HG02798 (cell line): ENCODE results near the gene WDR26.
A peak's percentile ranks its signal among the peaks of the same experiment; 100 is the strongest.
"Not testable (repeated sequence)": the region's sequence is repeated elsewhere in the genome, so short reads cannot be mapped to it uniquely, and the experiment has no call there.

ENCODE experiments used
- ATAC-seq: cut with Tn5 transposase; IDR thresholded peaks from one replicate; pipeline ENCODE4 v1.9.1; 2021; ENCODE audit warnings: mild to moderate bottlenecking; ENCODE audit not compliant: unreplicated experiment, poor library complexity

The WDR26 gene

GRCh38 chr1:224435318-224435763 lies 744 bp upstream of the WDR26 start:
- ATAC-seq = peak; percentile 14

DNA sequence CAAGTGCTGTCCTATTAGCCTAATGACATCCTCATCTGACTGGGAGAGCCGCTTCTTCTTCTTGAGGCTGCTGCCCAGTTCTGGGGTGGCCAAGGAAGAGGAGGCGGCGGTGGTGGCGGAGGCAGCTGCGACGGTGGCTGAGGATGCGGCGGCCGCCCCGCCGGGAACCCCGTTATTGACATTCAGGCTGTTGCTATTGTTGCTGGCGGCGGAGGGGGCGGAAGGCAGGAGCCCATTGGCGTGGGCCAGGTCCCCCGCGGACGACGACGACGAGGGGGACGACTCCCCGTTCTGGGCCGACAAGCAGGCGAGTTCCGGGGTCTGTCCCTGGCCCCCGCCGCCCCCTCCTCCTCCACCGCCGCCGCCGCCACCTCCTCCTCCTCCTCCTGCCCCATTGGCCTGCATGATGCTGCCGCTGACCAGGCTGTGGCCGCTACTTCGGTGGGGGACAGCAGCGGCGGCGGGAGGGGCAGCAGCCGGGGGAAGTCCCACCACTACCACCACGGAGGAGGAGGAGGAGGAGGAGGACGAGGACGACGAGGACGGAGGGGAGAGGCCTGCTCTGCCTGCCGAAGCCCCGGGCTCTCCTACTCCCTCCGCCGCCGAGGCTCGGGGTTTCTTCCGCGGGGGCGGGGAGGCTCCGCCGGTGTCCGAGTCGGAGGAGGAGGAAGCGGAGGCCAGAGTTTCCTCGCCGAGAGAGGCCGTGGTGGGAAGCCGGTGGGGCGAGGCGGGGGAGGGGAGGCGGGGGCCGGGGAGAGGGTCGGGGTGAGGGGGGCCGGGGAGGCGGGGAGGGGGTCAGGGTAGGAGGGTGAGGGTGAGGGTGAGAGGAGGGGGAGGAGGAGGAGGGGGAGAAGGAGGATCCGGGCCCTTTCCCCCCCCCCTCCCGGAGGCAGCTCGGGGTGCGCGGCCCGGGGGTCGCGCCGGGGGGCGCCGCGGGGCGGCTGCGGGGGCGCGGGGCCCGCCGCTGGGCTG lies 610 bp downstream of the WDR26 start:
- ATAC-seq = peak; percentile 23

DNA sequence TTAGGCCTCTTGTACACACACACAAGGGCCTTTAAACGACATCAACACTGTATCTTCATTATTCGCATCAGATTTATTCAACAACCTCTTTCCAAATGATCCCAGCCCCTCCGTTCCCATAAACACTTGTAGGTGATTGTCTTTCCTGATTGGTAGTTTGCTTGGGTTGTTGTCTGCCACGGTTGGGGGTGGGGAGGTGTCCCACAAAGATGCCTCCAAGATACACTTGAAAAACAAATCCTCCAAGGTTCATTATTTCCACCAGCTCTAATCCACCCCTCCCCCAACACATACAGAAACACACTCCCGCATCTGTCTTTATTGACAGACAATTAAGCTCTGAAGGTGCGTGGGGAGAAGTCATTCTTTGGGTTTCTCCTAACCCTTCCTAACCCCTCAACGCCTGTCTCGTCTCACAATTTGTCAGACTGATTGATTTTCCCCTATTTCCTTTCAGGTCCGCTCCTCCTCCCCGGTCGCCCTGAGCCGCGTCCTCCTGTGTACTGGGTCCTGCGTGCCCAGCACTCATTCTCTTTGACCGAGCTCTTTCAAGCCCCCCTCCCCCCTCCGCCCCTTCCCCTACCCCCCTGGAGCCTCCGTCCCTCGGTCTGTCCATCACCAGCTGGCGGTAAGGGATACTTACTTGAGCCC lies 1.4 kb downstream of the WDR26 start:
- ATAC-seq = no peak

DNA sequence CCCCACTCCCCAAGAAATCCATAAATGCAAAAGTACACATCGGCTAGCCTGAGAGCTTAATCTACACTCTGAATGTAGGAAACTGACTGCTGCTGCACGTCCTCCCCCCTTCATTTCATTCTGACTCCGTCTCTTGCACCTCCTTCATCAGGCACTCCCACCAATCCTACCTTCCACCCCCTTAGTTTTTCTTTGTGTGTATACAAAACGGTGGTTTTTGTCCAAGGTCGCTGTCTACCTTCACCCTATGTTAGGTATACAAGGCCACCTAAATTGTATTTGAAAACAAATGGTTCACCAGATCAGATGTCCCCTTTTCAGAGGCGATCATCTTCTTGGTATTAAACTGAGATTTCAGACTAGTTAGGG lies 1.9 kb downstream of the WDR26 start:
- no peak for ATAC-seq

DNA sequence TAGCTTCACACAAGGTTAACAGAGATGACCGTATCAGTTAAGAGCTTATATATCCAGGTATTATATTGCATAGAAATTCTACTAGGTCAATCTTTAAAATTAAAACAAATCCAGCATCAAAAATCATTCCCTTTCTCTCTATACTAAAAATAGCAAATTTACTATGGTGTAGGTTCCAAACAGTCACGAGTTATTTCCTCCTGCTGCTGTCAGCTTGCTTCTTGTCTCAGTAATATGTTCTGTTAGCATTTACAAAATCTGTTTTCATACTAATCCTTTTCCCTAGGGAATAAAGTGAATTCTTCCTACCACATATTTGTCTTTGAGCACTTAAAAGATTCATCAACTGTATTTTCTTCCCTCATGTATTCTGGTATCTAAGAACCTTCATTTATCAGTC lies 2.5 kb downstream of the WDR26 start:
- ATAC-seq = no peak

DNA sequence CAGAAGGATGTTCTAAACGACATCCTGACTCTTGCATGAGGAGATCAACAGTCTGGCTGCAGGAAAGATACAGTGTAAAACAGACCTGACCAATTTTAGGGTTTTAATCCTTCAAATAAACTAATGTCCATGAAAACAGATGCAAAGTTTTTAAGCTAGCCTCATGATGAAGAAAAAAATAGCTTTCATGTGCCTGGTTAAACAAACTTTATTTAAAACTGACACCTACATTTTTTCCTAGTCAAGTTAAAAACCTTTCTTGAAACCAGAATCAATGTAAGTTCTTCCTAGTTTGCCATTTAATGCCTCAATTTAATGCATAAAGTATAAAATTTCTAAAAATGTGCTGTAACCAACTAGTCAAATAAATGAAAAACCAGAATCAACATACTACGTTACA lies 2.9 kb downstream of the WDR26 start:
- no peak for ATAC-seq

GRCh38 chr1:224430511-224431113 lies 4.0 kb downstream of the WDR26 start:
- ATAC-seq = peak; percentile 21

DNA sequence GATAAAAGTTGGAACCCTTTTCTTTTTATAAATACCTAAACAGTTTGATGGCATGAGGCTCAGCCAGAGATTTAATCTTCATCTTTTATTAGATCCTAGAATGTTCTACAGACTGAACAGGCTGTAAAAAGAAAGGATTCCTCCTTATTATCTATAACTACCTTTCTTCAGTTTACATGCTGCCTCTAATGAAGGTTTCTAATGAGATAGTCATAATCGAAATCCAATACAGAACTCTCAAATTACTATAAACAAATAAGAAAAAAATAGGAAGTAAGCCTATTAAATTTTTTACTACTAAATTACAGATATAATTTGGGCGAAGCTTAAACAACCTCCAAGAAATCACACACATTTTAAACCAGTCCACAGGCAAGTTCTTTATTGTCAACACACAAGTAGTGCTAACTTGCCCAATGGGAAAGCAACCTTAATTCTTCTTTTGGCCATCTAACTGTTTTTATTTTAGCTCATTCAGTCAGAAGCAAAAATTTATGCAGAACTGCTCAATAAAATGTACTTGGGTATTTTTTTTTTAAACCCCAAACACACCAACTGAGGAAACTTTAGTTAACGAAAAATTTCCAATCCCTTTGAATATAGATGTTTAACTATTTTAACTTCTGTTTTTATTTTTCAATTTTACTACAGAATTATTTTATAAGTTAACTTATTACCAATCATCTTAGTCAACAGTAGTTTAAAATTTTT lies 4.8 kb downstream of the WDR26 start:
- no peak for ATAC-seq

DNA sequence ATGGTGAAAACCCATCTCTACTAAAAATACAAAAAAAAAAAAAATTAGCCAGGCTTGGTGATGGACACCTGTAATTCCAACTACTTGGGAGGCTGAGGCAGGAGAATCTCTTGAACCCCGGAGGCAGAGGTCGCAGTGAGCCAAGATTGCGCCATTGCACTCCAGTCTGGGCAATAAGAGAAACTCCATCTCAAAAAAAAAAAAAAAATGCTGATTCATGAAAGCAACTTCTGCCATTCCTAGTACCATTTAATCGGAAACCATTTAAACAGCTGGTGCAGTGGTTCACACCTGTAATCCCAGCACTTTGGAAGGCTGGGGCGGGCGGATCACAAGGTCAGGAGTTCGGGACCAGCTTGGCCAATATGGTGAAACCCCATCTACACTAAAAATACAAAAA lies 5.9 kb downstream of the WDR26 start:
- ATAC-seq = not testable (repeated sequence)

DNA sequence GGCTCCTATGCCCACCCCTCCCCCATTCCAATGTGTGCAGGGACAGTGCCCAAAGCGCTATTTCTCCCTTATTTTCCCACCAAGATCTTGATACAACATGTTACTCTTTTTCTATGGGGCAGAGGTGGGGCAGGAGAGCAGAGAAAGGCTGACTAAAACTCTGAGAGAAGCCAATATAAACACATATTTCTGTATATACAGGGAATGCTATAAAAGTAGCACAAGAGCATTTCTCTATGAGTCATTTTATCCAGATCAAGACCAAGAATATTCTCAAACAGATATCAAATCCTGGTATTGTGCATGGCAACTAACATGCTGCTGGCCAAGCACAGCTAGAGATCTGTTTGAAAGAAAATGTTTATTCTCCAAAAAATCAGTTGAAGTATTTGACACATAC lies 7.3 kb downstream of the WDR26 start:
- ATAC-seq = no peak

DNA sequence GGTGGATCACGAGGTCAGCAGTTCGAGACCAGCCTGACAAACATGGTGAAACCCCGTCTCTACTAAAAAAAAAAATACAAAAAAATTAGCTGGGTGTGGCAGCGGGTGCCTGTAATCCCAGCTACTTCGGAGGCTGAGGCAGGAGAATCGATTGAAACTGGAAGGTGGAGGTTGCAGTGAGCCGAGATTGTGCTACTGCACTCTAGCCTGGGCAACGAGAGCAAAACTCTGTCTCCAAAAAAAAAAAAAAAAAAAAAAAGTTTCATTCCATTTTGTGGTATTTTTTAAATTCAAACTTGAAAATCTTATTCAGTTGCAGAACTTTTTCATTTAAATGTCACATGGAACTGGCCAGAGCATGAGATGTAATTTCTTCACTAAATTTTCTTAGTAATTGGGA lies 7.7 kb downstream of the WDR26 start:
- not testable (repeated sequence) for ATAC-seq

DNA sequence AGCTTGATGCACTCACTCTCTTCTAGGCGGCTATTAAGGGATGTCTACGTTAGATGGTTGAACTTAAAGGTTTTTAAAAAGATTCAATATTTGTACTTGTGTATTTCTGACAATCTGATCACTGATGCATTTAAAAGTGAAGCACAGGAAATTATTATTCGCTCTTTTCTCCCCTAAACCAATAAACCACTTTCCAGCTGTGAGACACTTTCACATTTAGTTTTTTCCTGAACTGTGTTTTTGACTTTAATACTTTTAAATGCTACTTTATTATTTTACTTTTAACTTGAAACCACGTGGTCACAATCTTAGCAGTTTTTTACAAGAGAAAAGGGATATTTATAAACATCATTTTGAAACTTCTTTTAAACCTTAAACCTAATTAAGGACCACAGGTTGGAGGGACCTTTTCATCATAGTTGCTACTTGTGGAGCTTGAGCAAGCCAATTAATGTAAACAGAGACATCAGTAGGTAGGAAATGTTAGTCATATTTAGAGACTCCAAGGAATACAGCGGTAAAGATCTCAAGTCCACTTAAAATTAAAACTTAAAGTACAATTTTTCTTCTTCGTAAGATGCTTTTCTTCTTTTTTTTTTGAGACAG lies 9.2 kb downstream of the WDR26 start:
- ATAC-seq = no peak

- no peak for ATAC-seq
Measured at GRCh38 chr1:224420106-224420505, 14.5 kb downstream of the WDR26 start.

DNA sequence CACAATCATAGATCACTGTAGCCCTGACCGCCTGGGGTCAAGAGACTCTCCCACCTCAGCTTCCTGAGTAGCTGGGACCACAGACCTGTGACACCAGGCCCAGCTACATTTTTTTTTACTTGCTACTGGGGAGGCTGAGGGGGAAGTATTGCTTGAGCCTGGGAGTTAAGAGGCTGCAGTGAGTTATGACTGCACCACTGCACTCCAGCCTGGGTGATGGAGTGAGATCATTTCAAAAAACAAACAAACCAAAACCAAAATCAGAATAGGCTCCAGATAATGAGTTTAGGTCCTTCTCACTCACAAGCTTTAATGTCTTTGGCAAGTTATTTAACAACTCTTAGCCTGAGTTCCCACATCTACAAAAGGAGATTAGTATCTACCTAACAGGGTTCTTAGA lies 22.8 kb downstream of the WDR26 start:
- no peak for ATAC-seq

- no peak for ATAC-seq
Measured at GRCh38 chr1:224408294-224408590, 26.4 kb downstream of the WDR26 start.

DNA sequence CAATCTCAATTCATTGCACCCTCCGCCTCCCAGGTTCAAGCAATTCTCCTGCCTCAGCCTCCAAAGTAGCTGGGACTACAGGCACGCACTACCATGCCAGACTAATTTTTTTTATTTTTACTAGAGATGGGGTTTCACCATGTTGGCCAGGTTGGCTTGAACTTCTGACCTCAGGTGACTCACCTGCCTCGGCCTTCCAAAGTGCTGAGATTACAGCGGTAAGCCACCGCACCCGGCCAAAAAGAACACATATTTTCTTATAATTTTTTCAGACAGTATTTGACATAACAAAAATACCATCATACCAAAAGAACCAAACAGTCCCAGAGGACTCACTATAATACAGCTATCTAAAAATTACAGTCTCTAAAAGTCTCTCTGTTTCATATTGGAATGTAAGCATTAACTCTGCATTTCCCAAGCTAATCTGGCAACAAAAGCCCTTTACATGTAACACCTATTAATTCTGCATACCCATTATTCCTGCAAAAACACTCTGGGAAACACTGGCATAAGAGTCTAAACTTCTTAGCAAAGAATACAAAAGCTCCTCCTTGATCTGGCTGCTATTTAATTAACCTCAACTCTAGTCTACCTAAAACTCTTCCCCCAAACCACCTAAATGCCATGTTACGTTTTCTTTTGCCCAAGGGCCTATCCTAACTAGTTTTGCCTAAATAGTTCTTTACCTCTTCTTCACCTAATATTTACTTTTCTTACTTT lies 26.9 kb downstream of the WDR26 start:
- no peak for ATAC-seq

- no peak for ATAC-seq
Measured at GRCh38 chr1:224406216-224406615, 28.4 kb downstream of the WDR26 start.

- ATAC-seq = no peak
Measured at GRCh38 chr1:224405604-224405970, 29.0 kb downstream of the WDR26 start.

DNA sequence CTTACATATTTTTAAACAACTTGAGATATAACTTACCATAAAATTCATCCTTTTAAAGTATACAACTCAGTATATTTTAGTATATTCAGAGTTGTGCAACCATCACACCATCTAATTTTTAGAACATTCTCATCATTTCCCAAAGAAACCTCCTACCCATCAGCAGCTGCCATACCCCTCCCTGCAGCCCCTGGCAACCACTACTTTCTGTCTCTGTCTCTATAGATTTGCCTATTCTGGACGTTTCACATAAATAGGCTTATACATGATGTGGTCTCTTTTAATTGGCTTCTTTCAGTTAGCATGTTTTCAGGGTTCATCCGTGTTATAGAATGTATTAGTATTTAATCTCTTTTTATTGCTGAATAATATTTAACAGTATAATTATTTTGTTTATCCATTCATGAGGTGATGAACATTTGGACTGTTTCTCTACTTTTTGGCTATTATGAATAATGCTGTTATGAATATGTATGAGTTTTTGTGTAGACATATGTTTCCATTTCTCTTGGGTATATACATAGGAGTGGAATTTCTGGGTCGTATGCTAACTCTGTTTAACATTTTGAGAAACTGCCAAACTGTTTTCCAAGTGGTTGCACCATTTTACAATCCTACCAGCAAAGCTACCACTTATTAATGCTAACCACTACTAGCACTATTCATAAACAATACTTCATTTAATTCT lies 29.5 kb downstream of the WDR26 start:
- no peak for ATAC-seq
